Renal cortex interstitium (tissue), 15 donors: ENCODE data around the gene EIF3CL. TPM values are rescaled to one million over a fixed set of nuclear protein-coding genes. Genes with fewer than 3 reads are reported as not detected.
"Not testable (repeated sequence)": the region's sequence is repeated elsewhere in the genome, so short reads cannot be mapped to it uniquely, and the experiment has no call there.

Experiments
- DNase-seq, 11 donors: peaks; one replicate each; pipeline ENCODE4 v3.0.0-alpha.2; 2013; ENCODE audit warnings: low read depth in 9 of 11, low spot score in 4 of 11; ENCODE audit errors: extremely low read depth in 1 of 11
- long read RNA-seq, 16 experiments: transcript quantifications; one replicate each; lab custom pipeline, GENCODE V29; 2026
- polyA plus RNA-seq, 3 donors: library from polyadenylated mRNA; unstranded; fragments of 120-200 nt; gene quantifications; one replicate each; pipeline ENCODE4 v1.2.1, GENCODE V29; 2013; ENCODE audit not compliant: insufficient read length in 3 of 3

Gene EIF3CL, protein sequence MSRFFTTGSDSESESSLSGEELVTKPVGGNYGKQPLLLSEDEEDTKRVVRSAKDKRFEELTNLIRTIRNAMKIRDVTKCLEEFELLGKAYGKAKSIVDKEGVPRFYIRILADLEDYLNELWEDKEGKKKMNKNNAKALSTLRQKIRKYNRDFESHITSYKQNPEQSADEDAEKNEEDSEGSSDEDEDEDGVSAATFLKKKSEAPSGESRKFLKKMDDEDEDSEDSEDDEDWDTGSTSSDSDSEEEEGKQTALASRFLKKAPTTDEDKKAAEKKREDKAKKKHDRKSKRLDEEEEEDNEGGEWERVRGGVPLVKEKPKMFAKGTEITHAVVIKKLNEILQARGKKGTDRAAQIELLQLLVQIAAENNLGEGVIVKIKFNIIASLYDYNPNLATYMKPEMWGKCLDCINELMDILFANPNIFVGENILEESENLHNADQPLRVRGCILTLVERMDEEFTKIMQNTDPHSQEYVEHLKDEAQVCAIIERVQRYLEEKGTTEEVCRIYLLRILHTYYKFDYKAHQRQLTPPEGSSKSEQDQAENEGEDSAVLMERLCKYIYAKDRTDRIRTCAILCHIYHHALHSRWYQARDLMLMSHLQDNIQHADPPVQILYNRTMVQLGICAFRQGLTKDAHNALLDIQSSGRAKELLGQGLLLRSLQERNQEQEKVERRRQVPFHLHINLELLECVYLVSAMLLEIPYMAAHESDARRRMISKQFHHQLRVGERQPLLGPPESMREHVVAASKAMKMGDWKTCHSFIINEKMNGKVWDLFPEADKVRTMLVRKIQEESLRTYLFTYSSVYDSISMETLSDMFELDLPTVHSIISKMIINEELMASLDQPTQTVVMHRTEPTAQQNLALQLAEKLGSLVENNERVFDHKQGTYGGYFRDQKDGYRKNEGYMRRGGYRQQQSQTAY
- 100 to 1,000 TPM; 101 to 105 (median 105) TPM for polyA plus RNA-seq
- long read RNA-seq, donor 1, partial matches to known transcripts, result 278 of 303 reads
- long read RNA-seq, donor 1, other reads (novel, unspliced or antisense), result 21 of 303 reads
- long read RNA-seq, donor 2, partial matches to known transcripts, result 302 of 332 reads
- long read RNA-seq, donor 2, other reads (novel, unspliced or antisense), result 28 of 332 reads
- long read RNA-seq, donor 3, transcript EIF3CL-201 (21 exons, 3,085 nt), result major isoform, 10 of 500 reads
- long read RNA-seq, donor 3, partial matches to known transcripts, result 394 of 500 reads
- long read RNA-seq, donor 3, other reads (novel, unspliced or antisense), result 96 of 500 reads
- long read RNA-seq, donor 4, transcript EIF3CL-201 (21 exons, 3,085 nt), result major isoform, 5 of 235 reads
- long read RNA-seq, donor 4, partial matches to known transcripts, result 154 of 235 reads
- long read RNA-seq, donor 4, other reads (novel, unspliced or antisense), result 76 of 235 reads
- long read RNA-seq, donor 5, result 0 reads
- long read RNA-seq, donor 6, transcript EIF3CL-201 (21 exons, 3,085 nt), result major isoform, 9 of 516 reads
- long read RNA-seq, donor 6, partial matches to known transcripts, result 466 of 516 reads
- long read RNA-seq, donor 6, other reads (novel, unspliced or antisense), result 40 of 516 reads
- long read RNA-seq, donor 7, partial matches to known transcripts, result 543 of 550 reads
- long read RNA-seq, donor 7, other reads (novel, unspliced or antisense), result 0 of 550 reads
- long read RNA-seq, donor 8, result 0 reads
- long read RNA-seq, donor 9, transcript EIF3CL-201 (21 exons, 3,085 nt), result major isoform, 7 of 272 reads
- long read RNA-seq, donor 9, partial matches to known transcripts, result 260 of 272 reads
- long read RNA-seq, donor 9, other reads (novel, unspliced or antisense), result 5 of 272 reads
- long read RNA-seq, donor 10, transcript EIF3CL-201 (21 exons, 3,085 nt), result major isoform, 7 of 436 reads
- long read RNA-seq, donor 10, partial matches to known transcripts, result 379 of 436 reads
- long read RNA-seq, donor 10, other reads (novel, unspliced or antisense), result 50 of 436 reads
- long read RNA-seq, donor 11, transcript EIF3CL-201 (21 exons, 3,085 nt), result major isoform, 9 of 136 reads
- long read RNA-seq, donor 11, partial matches to known transcripts, result 127 of 136 reads
- long read RNA-seq, donor 11, other reads (novel, unspliced or antisense), result 0 of 136 reads
- long read RNA-seq, donor 12, partial matches to known transcripts, result 257 of 304 reads
- long read RNA-seq, donor 12, other reads (novel, unspliced or antisense), result 43 of 304 reads
- long read RNA-seq, donor 13, result 0 reads
- long read RNA-seq, donor 14, transcript EIF3CL-201 (21 exons, 3,085 nt), result major isoform, 11 of 398 reads
- long read RNA-seq, donor 14, partial matches to known transcripts, result 307 of 398 reads
- long read RNA-seq, donor 14, other reads (novel, unspliced or antisense), result 78 of 398 reads
- long read RNA-seq, donor 15, transcript EIF3CL-201 (21 exons, 3,085 nt), result major isoform, 10 of 168 reads
- long read RNA-seq, donor 15, partial matches to known transcripts, result 117 of 168 reads
- long read RNA-seq, donor 15, other reads (novel, unspliced or antisense), result 41 of 168 reads
- long read RNA-seq, donor 16, transcript EIF3CL-201 (21 exons, 3,085 nt), result major isoform, 15 of 1,006 reads
- long read RNA-seq, donor 16, partial matches to known transcripts, result 760 of 1,006 reads
- long read RNA-seq, donor 16, other reads (novel, unspliced or antisense), result 229 of 1,006 reads

DNA sequence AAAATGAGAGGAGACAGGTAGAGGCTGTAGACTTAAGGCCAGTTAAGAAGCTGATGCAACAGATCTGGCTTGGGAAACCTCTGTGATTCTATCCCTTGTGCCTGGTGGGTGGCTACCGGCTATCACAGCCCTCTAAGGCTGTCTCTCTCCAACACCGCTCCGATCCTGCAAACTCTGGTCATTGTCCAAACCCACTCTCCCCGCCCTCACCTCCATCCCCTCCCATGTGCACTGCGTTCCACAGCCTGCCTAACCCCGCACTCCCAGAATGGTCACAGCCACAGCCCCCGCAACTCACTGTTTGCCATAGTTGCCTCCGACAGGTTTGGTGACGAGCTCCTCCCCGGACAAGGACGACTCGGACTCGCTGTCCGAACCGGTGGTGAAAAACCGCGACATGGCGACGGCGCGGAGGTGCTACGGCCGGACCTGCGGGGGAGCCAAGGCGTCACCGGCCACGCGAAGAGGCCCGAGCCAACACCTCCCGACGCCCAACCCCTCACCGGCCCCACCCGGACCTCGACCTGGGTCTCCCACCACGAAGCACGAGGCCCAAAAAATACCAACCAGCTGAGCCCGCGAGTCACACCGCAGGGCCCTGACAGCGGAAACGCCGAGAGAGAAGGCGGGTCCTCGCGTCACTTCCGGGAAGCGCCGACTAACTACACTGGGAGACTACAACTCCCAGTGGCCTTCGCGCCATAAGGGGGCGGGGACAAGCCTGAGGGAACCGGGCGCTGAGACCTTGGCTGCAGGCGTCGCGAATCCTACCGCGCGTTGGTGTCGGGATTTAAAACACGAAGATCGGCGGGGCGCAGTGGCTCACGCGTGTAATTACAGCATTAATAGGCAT, at the start of gene EIF3CL:
EIF3CL (minus strand) TSS at position 622 of the 853 bp plus-strand sequence; CDS start at position 399, 223 bp downstream.
- DNase-seq, result not testable (repeated sequence)

DNA sequence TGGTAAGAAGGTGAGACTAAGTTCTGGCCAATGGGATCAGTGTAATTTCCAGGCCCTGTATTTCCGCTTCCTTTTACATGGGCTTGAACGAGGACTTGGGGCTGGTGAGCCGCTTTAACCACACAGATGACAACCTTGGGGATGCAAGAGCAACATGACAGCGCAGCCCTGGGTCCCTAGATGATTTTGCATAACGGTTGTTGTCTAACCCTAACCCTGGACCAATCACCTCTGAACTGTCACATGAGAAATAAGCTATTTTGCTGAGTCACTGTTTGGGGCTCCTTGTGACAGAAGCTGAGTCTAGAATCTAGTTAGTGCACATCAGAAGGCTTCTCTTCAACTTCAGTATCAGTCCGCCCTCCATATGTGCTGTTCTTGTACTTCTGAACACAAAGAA, 43.4 kb upstream of the EIF3CL start:
- DNase-seq, result not testable (repeated sequence)

DNA sequence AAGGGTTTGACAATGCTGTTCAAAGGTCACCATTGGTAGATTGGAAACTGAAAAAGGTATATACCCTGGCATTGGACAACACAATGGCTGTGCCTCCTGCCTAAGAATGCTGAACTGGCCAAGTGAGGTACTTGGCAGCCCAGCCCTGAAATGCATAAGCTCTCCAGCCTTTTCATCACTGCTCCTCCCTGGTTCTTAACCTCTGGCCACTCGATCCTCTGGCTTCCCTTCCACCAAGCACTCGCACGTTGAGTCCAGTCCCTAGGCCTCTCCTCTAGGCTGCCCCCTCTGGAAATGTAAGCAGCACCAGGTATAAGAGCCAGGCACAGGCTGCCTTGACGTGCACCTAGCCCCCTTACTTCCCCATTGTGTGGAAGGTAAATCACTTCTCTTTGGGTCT, 42.7 kb upstream of the EIF3CL start:
- not testable (repeated sequence) for DNase-seq

DNA sequence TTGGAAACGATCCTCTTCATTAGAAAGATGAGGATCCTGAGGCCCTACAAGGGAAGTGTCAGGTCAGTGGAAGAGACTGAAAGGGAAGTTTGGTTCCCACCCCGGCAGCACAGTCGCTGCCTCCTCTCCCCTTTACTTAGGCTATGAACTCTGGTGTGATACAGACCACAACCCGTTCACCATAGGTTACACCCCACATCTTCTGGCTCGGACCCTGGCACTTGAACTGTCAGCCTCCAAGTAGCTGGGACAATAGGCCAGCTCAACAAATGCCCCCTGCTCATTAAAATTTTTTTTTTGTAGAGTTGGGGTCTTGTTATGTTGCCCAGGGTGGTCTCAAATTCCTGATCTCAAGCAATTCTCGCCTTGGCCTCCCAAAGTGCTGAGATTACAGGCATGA, 40.3 kb upstream of the EIF3CL start:
- DNase-seq, result not testable (repeated sequence)

DNA sequence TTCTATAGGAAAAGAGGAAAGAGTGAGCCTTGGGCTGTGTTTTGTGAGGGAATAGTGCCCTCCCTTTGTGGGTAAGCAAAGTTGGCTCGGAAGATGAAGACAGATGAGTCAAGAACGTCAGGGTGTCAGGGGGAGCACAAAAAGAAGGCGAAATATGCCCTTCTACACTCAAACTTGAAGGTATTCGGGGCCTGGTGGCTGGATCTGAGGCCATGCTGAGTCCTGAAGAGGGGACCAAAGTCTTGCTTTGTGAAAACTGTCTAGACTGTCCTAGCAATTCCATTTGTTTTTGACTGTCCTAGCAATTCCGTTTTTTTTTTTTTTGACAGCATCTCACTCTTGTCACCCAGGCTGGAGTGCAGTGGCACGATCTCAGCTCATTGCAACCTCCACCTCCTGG, 35.3 kb upstream of the EIF3CL start:
- DNase-seq, result not testable (repeated sequence)

DNA sequence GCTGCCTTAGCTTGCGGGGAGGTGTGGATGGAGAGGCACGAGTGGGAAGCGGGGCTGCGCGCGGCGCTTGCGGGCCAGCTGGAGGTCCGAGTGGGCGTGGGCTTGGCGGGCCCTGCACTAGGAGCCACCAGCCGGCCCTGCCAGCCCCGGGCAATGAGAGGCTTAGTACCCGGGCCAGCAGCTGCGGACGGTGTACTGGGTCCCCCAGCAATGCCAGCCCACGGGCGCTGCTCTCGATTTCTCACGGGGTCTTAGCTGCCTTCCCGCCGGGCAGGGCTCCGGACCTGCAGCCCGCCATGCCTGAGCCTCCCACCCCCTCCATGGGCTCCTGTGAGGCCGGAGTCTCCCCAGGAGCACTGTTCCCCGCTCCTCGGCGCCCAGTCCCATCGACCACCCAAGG, 31.7 kb upstream of the EIF3CL start:
- DNase-seq, result not testable (repeated sequence)

DNA sequence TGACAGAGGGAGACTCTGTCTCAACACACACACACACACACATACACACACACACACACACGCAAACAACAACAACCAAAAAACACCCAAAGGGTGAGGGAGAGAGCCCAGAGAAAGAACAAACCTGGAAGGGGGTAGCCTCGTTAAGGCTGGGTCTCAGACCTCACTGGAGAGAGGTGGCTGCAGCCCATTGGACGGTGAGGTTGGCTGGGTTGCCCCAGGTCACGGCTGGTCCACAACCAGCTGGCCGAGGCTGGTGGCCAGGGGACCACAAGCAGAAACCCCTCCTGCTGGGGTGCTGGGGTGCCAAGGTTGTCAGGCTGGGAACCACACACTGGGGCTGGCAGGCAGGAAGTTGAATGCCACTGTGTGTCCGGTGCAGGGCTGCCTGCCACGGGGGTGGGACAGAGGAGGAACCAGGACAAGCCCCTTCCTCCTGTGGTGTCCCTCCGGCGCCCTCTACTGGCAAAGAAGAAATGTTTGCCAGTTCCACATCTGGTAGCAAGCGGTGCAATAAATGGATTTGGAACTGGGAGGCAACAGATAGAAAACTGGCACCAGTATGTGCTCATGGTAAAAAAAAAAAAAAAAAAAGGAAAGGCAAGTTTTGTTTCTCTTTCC, 22.5 kb upstream of the EIF3CL start:
- DNase-seq, result not testable (repeated sequence)

DNA sequence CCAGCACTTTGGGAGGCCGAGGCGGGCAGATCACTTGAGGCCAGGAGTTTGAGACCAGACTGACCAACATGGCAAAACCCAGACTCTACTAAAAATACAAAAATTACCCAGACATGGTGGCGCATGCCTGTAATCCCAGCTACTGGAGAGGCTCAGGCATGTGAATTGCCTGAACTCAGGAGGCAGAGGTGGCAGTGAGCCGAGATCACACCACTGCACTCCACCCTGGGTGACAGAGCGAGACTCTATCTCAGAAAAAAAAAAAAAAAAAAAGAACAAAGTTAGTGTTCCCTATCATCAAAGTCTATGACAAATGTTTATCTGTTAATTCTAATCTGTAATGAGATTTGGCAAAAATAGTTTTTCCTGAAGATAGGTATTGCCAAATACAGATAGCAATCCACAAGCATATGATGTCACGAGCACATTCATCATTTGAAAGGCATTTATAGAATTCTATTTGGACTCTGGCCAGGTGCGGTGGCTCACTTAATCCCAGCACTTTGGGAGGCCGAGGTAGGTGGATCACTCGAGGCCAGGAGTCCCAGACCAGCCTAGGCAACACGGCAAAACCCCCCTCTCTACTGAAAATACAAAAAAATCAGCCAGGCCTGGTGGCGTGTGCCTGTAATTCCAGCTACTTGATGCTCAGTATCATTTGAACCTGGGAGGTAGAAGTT, 17.6 kb upstream of the EIF3CL start:
- DNase-seq, result not testable (repeated sequence)

DNA sequence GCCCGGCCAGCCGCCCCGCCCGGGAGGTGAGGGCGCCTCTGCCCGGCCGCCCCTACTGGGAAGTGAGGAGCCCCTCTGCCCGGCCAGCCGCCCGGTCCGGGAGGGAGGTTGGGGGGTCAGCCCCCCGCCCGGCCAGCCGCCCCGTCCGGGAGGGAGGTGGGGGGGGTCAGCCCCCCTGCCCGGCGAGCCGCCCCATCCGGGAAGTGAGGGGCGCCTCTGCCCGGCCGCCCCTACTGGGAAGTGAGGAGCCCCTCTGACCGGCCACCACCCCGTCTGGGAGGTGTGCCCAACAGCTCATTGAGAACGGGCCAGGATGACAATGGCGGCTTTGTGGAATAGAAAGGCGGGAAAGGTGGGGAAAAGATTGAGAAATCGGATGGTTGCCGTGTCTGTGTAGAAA, 13.4 kb upstream of the EIF3CL start:
- DNase-seq, result not testable (repeated sequence)

DNA sequence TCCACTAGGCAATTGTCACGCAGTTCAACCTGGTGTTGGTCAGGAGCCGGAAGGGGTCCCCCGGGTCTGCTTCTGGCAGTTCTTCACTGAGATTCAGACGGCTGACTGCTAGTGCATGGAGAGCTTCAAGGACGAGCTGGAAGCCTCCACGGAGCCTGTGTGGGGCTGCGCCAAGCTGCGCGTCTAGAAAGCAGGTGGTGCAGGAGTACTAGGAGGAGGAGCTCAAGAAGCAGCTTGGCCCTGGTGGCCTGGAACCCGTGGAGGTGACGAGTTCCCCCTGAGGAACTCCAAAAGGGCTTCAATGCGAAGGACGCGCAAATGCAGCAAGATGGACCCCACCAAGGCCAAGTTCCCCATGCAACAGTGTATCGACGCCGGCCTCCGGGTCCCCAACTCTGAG, 10.9 kb upstream of the EIF3CL start:
- not testable (repeated sequence) for DNase-seq

DNA sequence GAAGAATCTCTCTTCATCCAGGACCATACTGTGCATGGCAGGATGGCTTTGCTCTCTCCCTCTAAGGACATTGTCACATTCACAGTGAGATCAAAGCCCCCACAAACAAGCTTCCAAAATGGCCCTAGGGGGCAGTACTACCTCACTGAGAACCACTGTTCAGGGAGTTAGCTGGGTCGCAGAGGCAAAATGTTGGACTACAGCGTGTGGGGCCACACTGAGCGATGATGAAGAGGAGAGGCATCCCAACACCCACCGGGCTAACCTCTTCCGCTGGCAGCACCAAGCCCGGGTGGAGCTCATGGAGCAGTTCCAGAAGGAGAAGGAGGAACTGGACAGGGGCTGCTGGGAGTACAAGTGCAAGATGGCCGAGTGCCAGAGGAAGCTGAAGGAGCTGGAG, 9.9 kb upstream of the EIF3CL start:
- DNase-seq, result not testable (repeated sequence)

DNA sequence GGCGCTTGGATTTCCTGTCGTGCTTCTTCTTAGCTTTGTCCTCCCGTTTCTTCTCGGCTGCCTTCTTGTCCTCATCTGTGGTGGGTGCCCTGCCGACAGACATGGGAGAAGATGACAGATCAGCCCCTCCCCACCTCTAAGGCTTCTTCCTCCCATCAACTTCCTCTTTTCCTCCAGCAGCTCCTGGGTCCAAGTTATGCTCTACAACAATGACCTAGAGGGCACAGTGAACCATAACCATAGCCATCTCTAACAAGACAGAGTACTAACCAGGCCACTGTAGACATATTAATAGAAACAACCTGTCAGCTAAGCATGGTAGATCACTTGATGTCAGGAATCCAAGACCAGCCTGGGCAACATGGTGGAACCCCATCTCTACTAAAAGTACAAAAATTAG, 11.6 kb downstream of the EIF3CL start:
- not testable (repeated sequence) for DNase-seq

DNA sequence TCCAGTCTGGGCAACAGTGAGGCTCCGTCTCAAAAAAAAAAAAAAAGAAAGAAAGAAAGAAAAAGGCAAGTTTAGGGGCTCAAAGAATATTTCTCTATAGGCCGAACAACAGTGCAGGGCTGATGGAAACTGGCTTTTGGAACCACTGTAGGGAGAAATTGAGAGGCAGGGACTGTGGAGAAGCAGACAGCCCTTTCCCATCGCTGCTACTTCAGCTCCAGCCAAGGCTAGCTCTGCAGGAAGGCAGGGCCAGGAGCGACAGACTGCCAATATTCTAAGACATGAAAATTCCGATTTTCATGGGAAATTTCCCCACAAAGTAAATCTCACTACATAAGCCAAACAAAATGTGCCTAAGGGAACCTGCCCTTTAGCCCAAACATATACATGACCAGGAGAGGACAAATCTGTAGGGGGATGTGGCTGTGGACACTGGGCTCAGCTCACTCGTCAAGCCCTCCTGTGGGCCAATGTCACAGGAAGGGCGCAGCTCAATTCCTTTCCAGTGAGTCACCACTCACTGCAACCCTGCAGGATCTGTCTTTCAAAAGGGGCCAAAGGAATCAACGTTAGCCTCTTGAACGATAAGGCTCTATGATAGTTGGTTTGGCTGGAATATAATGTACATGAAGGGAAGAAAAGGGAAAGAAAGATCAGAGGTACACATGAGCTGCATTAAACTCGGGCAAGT, 21.3 kb downstream of the EIF3CL start:
- not testable (repeated sequence) for DNase-seq

DNA sequence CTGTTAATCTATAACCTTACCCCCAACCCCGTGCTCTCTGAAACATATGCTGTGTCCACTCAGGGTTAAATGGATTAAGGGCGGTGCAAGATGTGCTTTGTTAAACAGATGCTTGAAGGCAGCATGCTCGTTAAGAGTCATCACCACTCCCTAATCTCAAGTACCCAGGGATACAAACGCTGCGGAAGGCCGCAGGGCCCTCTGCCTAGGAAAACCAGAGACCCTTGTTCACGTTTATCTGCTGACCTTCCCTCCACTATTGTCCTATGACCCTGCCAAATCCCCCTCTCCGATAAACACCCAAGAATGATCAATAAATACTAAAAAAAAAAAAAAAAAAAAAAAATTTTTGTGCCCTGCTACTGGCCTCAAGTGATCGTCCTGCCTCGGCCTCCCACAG, 25.8 kb downstream of the EIF3CL start:
- not testable (repeated sequence) for DNase-seq
